GM12878 (cell line): ENCODE measurements around the gene AKR1B15.

ENCODE experiments used
- CBX3 ChIP-seq: fragments of 200-600 bp; sonication (generic); IDR thresholded peaks from 2 replicates; pipeline ENCODE4 v1.6.1; 2016; ENCODE audit warnings: low read depth, borderline replicate concordance
- EZH2 ChIP-seq: IDR thresholded peaks from 2 replicates; pipeline ENCODE4 v1.6.1; 2012; ENCODE audit warnings: low read depth, mild to moderate bottlenecking, control low read depth, inconsistent platforms, low read length, borderline replicate concordance; ENCODE audit not compliant: control insufficient read depth
- HCFC1 ChIP-seq: fragments of 150-350 bp; IDR thresholded peaks from 2 replicates; pipeline ENCODE4 v1.6.1; 2014; ENCODE audit warnings: low read length
- MXI1 ChIP-seq: fragments of 150-350 bp; IDR thresholded peaks from 2 replicates; pipeline ENCODE4 v1.6.1; 2011; ENCODE audit warnings: low read depth, mild to moderate bottlenecking, inconsistent platforms, low read length, improper control_type of control experiment
- POLR2A ChIP-seq: IDR thresholded peaks from 2 replicates; pipeline ENCODE4 v1.6.1; 2011; ENCODE audit warnings: low read depth, mild to moderate bottlenecking, low read length
- RAD21 ChIP-seq: IDR thresholded peaks from 2 replicates; pipeline ENCODE4 v1.6.1; 2011; ENCODE audit warnings: mild to moderate bottlenecking, low read depth, low read length, moderate library complexity; ENCODE audit not compliant: insufficient read depth
- TAF1 ChIP-seq: IDR thresholded peaks from 2 replicates; pipeline ENCODE4 v1.6.1; 2011; ENCODE audit warnings: mild to moderate bottlenecking, low read depth, low read length, borderline replicate concordance
- ZBED1 ChIP-seq: IDR thresholded peaks from 2 replicates; pipeline ENCODE4 v1.6.1; 2016; ENCODE audit warnings: borderline replicate concordance
- TF ChIP-seq, protein P1 (sequence below): IDR thresholded peaks from 2 replicates; pipeline ENCODE4 v1.6.1; 2011; ENCODE audit warnings: low read depth, low read length, improper control_type of control experiment, borderline replicate concordance
- TF ChIP-seq, protein P2 (sequence below), 3 experiments: IDR thresholded peaks in 2 of 3; conservative IDR thresholded peaks in 1 of 3; 2 replicates each; pipeline ENCODE4 v1.5.1; 2011; ENCODE audit warnings: low read depth in 3 of 3, low read length in 3 of 3, mild to moderate bottlenecking in 3 of 3, control low read depth in 2 of 3, moderate library complexity in 2 of 3, inconsistent platforms in 1 of 3, mixed read lengths in 1 of 3; ENCODE audit not compliant: control insufficient read depth in 2 of 3, insufficient read depth in 1 of 3; ENCODE audit errors: extremely low read depth in 1 of 3
- TF ChIP-seq, protein P3 (sequence below): fragments of 450-650 bp; formaldehyde crosslinking; IDR thresholded peaks from 2 replicates; pipeline ENCODE4 v1.4.0; 2022; ENCODE audit warnings: mild to moderate bottlenecking, moderate library complexity
- TF ChIP-seq, protein P4 (sequence below): IDR thresholded peaks from 2 replicates; pipeline ENCODE4 v1.6.1; 2011; ENCODE audit warnings: mild to moderate bottlenecking, low read depth, low read length, moderate library complexity; ENCODE audit not compliant: insufficient replicate concordance

DNA sequence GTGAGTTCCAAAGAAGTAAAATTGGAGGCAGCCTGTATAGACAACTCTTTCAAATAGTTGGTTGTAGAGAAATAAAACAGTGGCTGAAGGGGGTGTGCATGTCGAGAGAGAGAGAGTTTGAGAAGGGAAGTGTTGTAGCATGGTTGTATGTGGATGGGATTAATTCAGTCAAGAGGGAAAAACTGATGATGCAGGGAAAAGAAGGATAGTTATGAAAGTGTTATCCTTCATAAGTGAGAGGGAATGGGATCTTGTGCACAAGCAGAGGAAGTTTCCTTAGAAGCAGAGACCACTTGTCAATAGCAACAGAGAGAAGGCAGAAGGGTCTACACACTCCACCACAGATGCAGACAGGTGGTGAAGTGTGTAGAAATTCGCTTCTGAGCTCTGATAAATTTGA, 67.7 kb downstream of the AKR1B15 start:
- TF ChIP-seq TAF1 (no peak), EZH2 (no peak), CBX3 (no peak), MXI1 (no peak), POLR2A (no peak), ZBED1 (no peak), HCFC1 (no peak), RAD21 (no peak)
- TF ChIP-seq, protein P1, sequence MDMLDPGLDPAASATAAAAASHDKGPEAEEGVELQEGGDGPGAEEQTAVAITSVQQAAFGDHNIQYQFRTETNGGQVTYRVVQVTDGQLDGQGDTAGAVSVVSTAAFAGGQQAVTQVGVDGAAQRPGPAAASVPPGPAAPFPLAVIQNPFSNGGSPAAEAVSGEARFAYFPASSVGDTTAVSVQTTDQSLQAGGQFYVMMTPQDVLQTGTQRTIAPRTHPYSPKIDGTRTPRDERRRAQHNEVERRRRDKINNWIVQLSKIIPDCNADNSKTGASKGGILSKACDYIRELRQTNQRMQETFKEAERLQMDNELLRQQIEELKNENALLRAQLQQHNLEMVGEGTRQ = no peak
- TF ChIP-seq, protein P2, sequence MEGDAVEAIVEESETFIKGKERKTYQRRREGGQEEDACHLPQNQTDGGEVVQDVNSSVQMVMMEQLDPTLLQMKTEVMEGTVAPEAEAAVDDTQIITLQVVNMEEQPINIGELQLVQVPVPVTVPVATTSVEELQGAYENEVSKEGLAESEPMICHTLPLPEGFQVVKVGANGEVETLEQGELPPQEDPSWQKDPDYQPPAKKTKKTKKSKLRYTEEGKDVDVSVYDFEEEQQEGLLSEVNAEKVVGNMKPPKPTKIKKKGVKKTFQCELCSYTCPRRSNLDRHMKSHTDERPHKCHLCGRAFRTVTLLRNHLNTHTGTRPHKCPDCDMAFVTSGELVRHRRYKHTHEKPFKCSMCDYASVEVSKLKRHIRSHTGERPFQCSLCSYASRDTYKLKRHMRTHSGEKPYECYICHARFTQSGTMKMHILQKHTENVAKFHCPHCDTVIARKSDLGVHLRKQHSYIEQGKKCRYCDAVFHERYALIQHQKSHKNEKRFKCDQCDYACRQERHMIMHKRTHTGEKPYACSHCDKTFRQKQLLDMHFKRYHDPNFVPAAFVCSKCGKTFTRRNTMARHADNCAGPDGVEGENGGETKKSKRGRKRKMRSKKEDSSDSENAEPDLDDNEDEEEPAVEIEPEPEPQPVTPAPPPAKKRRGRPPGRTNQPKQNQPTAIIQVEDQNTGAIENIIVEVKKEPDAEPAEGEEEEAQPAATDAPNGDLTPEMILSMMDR (IDR thresholded peaks at IDR 0.05 in 2 of 3, conservative IDR thresholded peaks at IDR 0.05 in 1 of 3; ENCODE audit: control insufficient read depth in 2 of 3, extremely low read depth in 1 of 3, insufficient read depth in 1 of 3, low read depth in 3 of 3, low read length in 3 of 3) = no peak
- TF ChIP-seq, protein P3, sequence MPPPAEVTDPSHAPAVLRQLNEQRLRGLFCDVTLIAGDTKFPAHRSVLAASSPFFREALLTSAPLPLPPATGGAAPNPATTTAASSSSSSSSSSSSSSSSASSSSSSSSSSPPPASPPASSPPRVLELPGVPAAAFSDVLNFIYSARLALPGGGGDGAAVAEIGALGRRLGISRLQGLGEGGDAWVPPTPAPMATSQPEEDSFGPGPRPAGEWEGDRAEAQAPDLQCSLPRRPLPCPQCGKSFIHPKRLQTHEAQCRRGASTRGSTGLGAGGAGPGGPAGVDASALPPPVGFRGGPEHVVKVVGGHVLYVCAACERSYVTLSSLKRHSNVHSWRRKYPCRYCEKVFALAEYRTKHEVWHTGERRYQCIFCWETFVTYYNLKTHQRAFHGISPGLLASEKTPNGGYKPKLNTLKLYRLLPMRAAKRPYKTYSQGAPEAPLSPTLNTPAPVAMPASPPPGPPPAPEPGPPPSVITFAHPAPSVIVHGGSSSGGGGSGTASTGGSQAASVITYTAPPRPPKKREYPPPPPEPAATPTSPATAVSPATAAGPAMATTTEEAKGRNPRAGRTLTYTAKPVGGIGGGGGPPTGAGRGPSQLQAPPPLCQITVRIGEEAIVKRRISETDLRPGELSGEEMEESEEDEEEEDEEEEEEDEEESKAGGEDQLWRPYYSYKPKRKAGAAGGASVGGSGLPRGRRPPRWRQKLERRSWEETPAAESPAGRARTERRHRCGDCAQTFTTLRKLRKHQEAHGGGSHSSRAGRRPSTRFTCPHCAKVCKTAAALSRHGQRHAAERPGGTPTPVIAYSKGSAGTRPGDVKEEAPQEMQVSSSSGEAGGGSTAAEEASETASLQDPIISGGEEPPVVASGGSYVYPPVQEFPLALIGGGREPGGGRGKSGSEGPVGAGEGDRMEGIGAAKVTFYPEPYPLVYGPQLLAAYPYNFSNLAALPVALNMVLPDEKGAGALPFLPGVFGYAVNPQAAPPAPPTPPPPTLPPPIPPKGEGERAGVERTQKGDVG (CRISPR knock-in tag) = no peak
- TF ChIP-seq, protein P4, sequence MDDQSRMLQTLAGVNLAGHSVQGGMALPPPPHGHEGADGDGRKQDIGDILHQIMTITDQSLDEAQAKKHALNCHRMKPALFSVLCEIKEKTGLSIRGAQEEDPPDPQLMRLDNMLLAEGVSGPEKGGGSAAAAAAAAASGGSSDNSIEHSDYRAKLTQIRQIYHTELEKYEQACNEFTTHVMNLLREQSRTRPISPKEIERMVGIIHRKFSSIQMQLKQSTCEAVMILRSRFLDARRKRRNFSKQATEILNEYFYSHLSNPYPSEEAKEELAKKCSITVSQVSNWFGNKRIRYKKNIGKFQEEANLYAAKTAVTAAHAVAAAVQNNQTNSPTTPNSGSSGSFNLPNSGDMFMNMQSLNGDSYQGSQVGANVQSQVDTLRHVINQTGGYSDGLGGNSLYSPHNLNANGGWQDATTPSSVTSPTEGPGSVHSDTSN = no peak
